ENCODE data around the gene PRKAR1B. TPM values are rescaled to one million over a fixed set of nuclear protein-coding genes. Genes with fewer than 3 reads are reported as not detected.

PRKAR1B gene
- total and polyA plus RNA-seq, 5 donors, result 20.7 to 38.3 (median 23.8) TPM

- Histone ChIP-seq H3K27me3 (ENCODE audit: control insufficient read depth, insufficient read depth) (no peaks in the 10 kb centered on the region), H3K27ac (ENCODE audit: low read length) (no peak overlapping the region), H3K4me3 (ENCODE audit: low read length) (no peak overlapping the region), H3K9me3 (ENCODE audit: control insufficient read depth, low read length) (no peaks in the 10 kb centered on the region), H3K4me1 (ENCODE audit: control insufficient read depth, insufficient read depth, low read length) (no peaks in the 10 kb centered on the region)
- DNase-seq (peak in 2 of 3 donors; percentile 55 to 61), ATAC-seq (no peak)
- intact Hi-C loops (cut with DNase I), result no loop called here
- WGBS, result 78% methylated on average over 37 of the region's 37 CpGs
Observed at GRCh38 chr7:538764-539685, 188.1 kb downstream of the PRKAR1B start.

- Histone ChIP-seq H3K9me3 (ENCODE audit: control insufficient read depth, low read length) (no peaks in the 10 kb centered on the region), H3K27me3 (ENCODE audit: control insufficient read depth, insufficient read depth) (no peaks in the 10 kb centered on the region), H3K4me3 (ENCODE audit: low read length) (no peak overlapping the region), H3K27ac (ENCODE audit: low read length) (no peak overlapping the region), H3K4me1 (ENCODE audit: control insufficient read depth, insufficient read depth, low read length) (no peaks in the 10 kb centered on the region)
- ATAC-seq (peak; percentile 75 to 93), DNase-seq (peak; percentile 75 to 84 (median 84))
- intact Hi-C loops (cut with DNase I), result no loop called here
- 35% methylated on average over 21 of the region's 21 CpGs for WGBS
Observed at GRCh38 chr7:537911-538634, 189.0 kb downstream of the PRKAR1B start.

GRCh38 chr7:536231-536630 lies 190.8 kb downstream of the PRKAR1B start:
- H3K4me1 ChIP-seq (ENCODE audit: control insufficient read depth, insufficient read depth, low read length), result no peaks in the 10 kb centered on the region
- H3K27me3 ChIP-seq (ENCODE audit: control insufficient read depth, insufficient read depth), result no peaks in the 10 kb centered on the region
- 81% methylated on average over 12 of the region's 12 CpGs for WGBS
- H3K4me3 ChIP-seq (ENCODE audit: low read length), result no peak overlapping the region
- peak in 1 of 3 donors; percentile 34 for DNase-seq
- no peak for ATAC-seq
- no peaks in the 10 kb centered on the region for H3K9me3 ChIP-seq (ENCODE audit: control insufficient read depth, low read length)
- no peak overlapping the region for H3K27ac ChIP-seq (ENCODE audit: low read length)
- intact Hi-C loops (cut with DNase I), result no loop called here

- 85% methylated on average over 10 of the region's 10 CpGs for WGBS
- DNase-seq, result peak in 1 of 3 donors; percentile 28
- H3K4me1 ChIP-seq (ENCODE audit: control insufficient read depth, insufficient read depth, low read length), result no peaks in the 10 kb centered on the region
- H3K4me3 ChIP-seq (ENCODE audit: low read length), result no peak overlapping the region
- H3K9me3 ChIP-seq (ENCODE audit: control insufficient read depth, low read length), result no peaks in the 10 kb centered on the region
- no peak overlapping the region for H3K27ac ChIP-seq (ENCODE audit: low read length)
- ATAC-seq, result no peak
- H3K27me3 ChIP-seq (ENCODE audit: control insufficient read depth, insufficient read depth), result no peaks in the 10 kb centered on the region
- intact Hi-C loops (cut with DNase I), result no loop called here
Observed at GRCh38 chr7:534959-535358, 192.1 kb downstream of the PRKAR1B start.

- WGBS, result 92% methylated on average over 8 of the region's 8 CpGs
- no peaks in the 10 kb centered on the region for H3K9me3 ChIP-seq (ENCODE audit: control insufficient read depth, low read length)
- no peaks in the 10 kb centered on the region for H3K4me1 ChIP-seq (ENCODE audit: control insufficient read depth, insufficient read depth, low read length)
- DNase-seq, result no peak
- ATAC-seq, result no peak
- H3K4me3 ChIP-seq (ENCODE audit: low read length), result no peak overlapping the region
- no peaks in the 10 kb centered on the region for H3K27me3 ChIP-seq (ENCODE audit: control insufficient read depth, insufficient read depth)
- intact Hi-C loops (cut with DNase I), result no loop called here
- H3K27ac ChIP-seq (ENCODE audit: low read length), result no peak overlapping the region
Observed at GRCh38 chr7:534075-534474, 193.0 kb downstream of the PRKAR1B start.

GRCh38 chr7:533266-533665 lies 193.8 kb downstream of the PRKAR1B start:
- ATAC-seq, result no peak
- DNase-seq, result peak in 1 of 3 donors; percentile 43
- WGBS, result 68% methylated on average over 17 of the region's 17 CpGs
- intact Hi-C loops (cut with DNase I), result no loop called here
- no peaks in the 10 kb centered on the region for H3K4me1 ChIP-seq (ENCODE audit: control insufficient read depth, insufficient read depth, low read length)
- no peaks in the 10 kb centered on the region for H3K27me3 ChIP-seq (ENCODE audit: control insufficient read depth, insufficient read depth)
- no peaks in the 10 kb centered on the region for H3K9me3 ChIP-seq (ENCODE audit: control insufficient read depth, low read length)
- no peak overlapping the region for H3K27ac ChIP-seq (ENCODE audit: low read length)
- no peak overlapping the region for H3K4me3 ChIP-seq (ENCODE audit: low read length)

- ATAC-seq (no peak), DNase-seq (peak in 1 of 3 donors; percentile 32)
- H3K4me1 ChIP-seq (ENCODE audit: control insufficient read depth, insufficient read depth, low read length), result no peaks in the 10 kb centered on the region
- WGBS, result 80% methylated on average over 15 of the region's 15 CpGs
- intact Hi-C loops (cut with DNase I), result no loop called here
- H3K27ac ChIP-seq (ENCODE audit: low read length), result no peak overlapping the region
- no peaks in the 10 kb centered on the region for H3K9me3 ChIP-seq (ENCODE audit: control insufficient read depth, low read length)
- no peaks in the 10 kb centered on the region for H3K27me3 ChIP-seq (ENCODE audit: control insufficient read depth, insufficient read depth)
- H3K4me3 ChIP-seq (ENCODE audit: low read length), result no peak overlapping the region
Observed at GRCh38 chr7:532379-533143, 194.5 kb downstream of the PRKAR1B start.

GRCh38 chr7:531777-532176 lies 195.3 kb downstream of the PRKAR1B start:
- Histone ChIP-seq H3K4me1 (ENCODE audit: control insufficient read depth, insufficient read depth, low read length) (no peaks in the 10 kb centered on the region), H3K4me3 (ENCODE audit: low read length) (no peak overlapping the region), H3K27ac (ENCODE audit: low read length) (no peak overlapping the region), H3K27me3 (ENCODE audit: control insufficient read depth, insufficient read depth) (no peaks in the 10 kb centered on the region), H3K9me3 (ENCODE audit: control insufficient read depth, low read length) (no peaks in the 10 kb centered on the region)
- 81% methylated on average over 10 of the region's 10 CpGs for WGBS
- intact Hi-C loops (cut with DNase I), result no loop called here
- ATAC-seq (no peak), DNase-seq (no peak)

GRCh38 chr7:528451-528850 lies 198.6 kb downstream of the PRKAR1B start:
- H3K9me3 ChIP-seq (ENCODE audit: control insufficient read depth, low read length), result no peaks in the 10 kb centered on the region

GRCh38 chr7:527723-528122 lies 199.4 kb downstream of the PRKAR1B start:
- intact Hi-C loops (cut with DNase I), result loop anchor here in 2 of 4 donors (10.0 kb wide), 2 partner anchors 127 to 197 kb away; partner anchors contain the start of genes DNAAF5 (in 1 of the 2) and PRKAR1B (in 1 of the 2)
- 93% methylated on average over 4 of the region's 4 CpGs for WGBS
- DNase-seq (no peak), ATAC-seq (no peak)
- Histone ChIP-seq H3K27me3 (ENCODE audit: control insufficient read depth, insufficient read depth) (no peaks in the 10 kb centered on the region), H3K4me3 (ENCODE audit: low read length) (no peak overlapping the region), H3K9me3 (ENCODE audit: control insufficient read depth, low read length) (no peaks in the 10 kb centered on the region), H3K27ac (ENCODE audit: low read length) (no peak overlapping the region), H3K4me1 (ENCODE audit: control insufficient read depth, insufficient read depth, low read length) (no peaks in the 10 kb centered on the region)

More at GRCh38 chr7:528451-528850, 198.6 kb downstream of the PRKAR1B start:
- H3K4me1 ChIP-seq (ENCODE audit: control insufficient read depth, insufficient read depth, low read length), result no peaks in the 10 kb centered on the region
- no peak overlapping the region for H3K27ac ChIP-seq (ENCODE audit: low read length)
- intact Hi-C loops (cut with DNase I), result loop anchor here in 2 of 4 donors (10.0 kb wide), 2 partner anchors 126 to 196 kb away; partner anchors contain the start of genes DNAAF5 (in 1 of the 2) and PRKAR1B (in 1 of the 2)
- DNase-seq, result no peak
- WGBS, result 94% methylated on average over 2 of the region's 2 CpGs
- H3K27me3 ChIP-seq (ENCODE audit: control insufficient read depth, insufficient read depth), result no peaks in the 10 kb centered on the region
- no peak for ATAC-seq
- H3K4me3 ChIP-seq (ENCODE audit: low read length), result no peak overlapping the region

Data from right cardiac atrium (tissue), 5 donors.